Activated CD8-positive, alpha-beta T cell treated with anti-CD3 and anti-CD28 coated beads for 36 hours (primary cell): ENCODE measurements around the gene NAT9. TPM values are rescaled to one million over a fixed set of nuclear protein-coding genes. Genes with fewer than 3 reads are reported as not detected.

Experiments used
- ATAC-seq: fragments of 200-7000 bp; cut with Tn5 transposase; one replicate; pipeline ENCODE4 v1.10.0; 2021; ENCODE audit warnings: mild to moderate bottlenecking, moderate library complexity
- CTCF ChIA-PET: fragments of 350-600 bp; sonication (Branson Sonifier 250); formaldehyde crosslinking; loops from one replicate; lab custom pipeline; 2021; ENCODE audit warnings: antibody characterized with exemption; lab: Charles Lee
- POLR2A ChIA-PET: fragments of 350-600 bp; sonication (Branson Sonifier 250); formaldehyde crosslinking; loops from one replicate; lab custom pipeline; 2021; ENCODE audit warnings: antibody characterized with exemption; lab: Charles Lee
- DNase-seq: peaks from one replicate; pipeline ENCODE4 v3.0.0-alpha.2; 2020
- H3K27ac Mint-ChIP-seq: one replicate; pipeline ENCODE4 v1.8.0; 2021; ENCODE audit warnings: mild to moderate bottlenecking, mixed read lengths
- H3K27me3 Mint-ChIP-seq: one replicate; pipeline ENCODE4 v1.8.0; 2021; ENCODE audit warnings: mixed read lengths
- H3K36me3 Mint-ChIP-seq: one replicate; pipeline ENCODE4 v1.8.0; 2021; ENCODE audit warnings: low read depth, mixed read lengths
- H3K4me1 Mint-ChIP-seq: one replicate; pipeline ENCODE4 v1.8.0; 2021; ENCODE audit warnings: low read depth, mixed read lengths
- H3K4me3 Mint-ChIP-seq: one replicate; pipeline ENCODE4 v1.8.0; 2021; ENCODE audit warnings: mild to moderate bottlenecking, moderate library complexity, mixed read lengths
- H3K9me3 Mint-ChIP-seq: one replicate; pipeline ENCODE4 v1.8.0; 2021; ENCODE audit warnings: mixed read lengths
- CTCF ChIP-seq: fragments of 200-600 bp; IDR thresholded peaks from one replicate; pipeline ENCODE4 v1.8.0; 2022; ENCODE audit warnings: antibody characterized with exemption, mild to moderate bottlenecking
- intact Hi-C: fragments of 100-400 bp; cut with micrococcal nuclease; formaldehyde crosslinking; loops from one replicate; pipeline ENCODE4 v1.10.0; 2022
- total RNA-seq, 2 experiments: library from RNA; stranded (reverse); gene quantifications; one replicate each; pipeline ENCODE4 v1.2.3, GENCODE V29; 2021

NAT9 gene, protein sequence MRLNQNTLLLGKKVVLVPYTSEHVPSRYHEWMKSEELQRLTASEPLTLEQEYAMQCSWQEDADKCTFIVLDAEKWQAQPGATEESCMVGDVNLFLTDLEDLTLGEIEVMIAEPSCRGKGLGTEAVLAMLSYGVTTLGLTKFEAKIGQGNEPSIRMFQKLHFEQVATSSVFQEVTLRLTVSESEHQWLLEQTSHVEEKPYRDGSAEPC
- total RNA-seq: 10 to 100 TPM; 35.5 to 42.4 TPM

DNA sequence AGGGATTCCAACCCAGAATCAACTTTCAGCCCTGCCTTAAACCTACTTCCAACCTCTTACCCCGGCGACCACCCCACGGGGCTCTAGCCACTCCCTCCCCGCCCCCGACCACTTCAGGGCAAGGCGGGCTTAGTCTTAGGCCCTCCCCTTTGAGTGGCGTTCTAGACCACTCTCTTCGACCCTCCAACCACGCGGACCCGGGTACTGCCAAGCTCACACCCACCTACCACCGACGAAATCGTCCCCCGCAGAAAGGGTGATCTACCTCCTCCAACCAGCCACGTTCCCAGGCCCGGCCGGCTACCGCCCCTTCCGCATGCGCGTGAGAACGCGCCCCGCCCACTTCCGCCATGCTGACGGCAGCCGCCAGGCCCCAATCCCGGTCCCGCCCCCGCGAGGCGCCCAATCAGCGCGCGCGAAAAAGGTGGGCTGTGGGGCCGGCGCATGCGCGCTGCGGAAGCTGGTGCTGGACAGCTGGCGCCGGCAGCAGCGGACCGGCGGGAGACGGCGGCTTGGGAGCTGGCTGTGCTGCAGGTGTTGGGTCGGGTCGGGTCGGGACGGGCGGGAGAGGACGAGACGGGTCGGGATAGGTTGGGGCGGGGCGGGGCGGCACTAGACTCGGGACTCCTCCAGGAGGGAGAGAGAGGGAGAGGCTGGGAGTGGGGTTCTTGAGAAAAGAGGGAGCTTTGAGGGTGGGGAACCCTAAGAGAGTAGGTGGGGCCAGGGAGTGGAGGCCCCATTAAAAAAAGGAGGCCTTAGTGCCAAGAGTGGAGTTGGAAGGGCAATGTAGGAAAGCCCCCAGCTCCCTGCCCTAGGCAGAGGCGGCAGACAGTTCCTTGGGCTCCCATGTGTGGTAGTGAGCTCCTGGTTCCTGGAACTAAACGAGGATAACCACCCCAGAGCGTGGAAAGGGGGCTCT is at the start of gene NAT9:
Gene NAT9, minus strand, starts transcription at position 302 of the 919 bp plus-strand sequence. CDS start 647 bp downstream, outside the sequence.
- ATAC-seq: peak; percentile 75
- H3K36me3 Mint-ChIP-seq: peaks cover 35% of the 10 kb centered on the region
- TF ChIP-seq CTCF: no peak
- H3K9me3 Mint-ChIP-seq: no peaks in the 10 kb centered on the region
- peak within 1 kb of the TSS; percentile 96 for H3K27ac Mint-ChIP-seq
- ChIA-PET POLR2A (interaction anchor here (0.8 to 2.9 kb wide), 9 partner anchors 12 to 38 kb away, joined by 3 to 18 read pairs (median 6); no protein-coding TSS in a partner anchor), CTCF (interaction anchor here (0.9 to 8.9 kb wide), 12 partner anchors 10 to 119 kb away, joined by 3 to 110 read pairs (median 8); no protein-coding TSS in a partner anchor)
- H3K27me3 Mint-ChIP-seq: no peaks in the 10 kb centered on the region
- DNase-seq: peak; percentile 98
- peak within 1 kb of the TSS; percentile 100 for H3K4me3 Mint-ChIP-seq
- H3K4me1 Mint-ChIP-seq: peaks cover 57% of the 10 kb centered on the region
- intact Hi-C loops: no loop called here

DNA sequence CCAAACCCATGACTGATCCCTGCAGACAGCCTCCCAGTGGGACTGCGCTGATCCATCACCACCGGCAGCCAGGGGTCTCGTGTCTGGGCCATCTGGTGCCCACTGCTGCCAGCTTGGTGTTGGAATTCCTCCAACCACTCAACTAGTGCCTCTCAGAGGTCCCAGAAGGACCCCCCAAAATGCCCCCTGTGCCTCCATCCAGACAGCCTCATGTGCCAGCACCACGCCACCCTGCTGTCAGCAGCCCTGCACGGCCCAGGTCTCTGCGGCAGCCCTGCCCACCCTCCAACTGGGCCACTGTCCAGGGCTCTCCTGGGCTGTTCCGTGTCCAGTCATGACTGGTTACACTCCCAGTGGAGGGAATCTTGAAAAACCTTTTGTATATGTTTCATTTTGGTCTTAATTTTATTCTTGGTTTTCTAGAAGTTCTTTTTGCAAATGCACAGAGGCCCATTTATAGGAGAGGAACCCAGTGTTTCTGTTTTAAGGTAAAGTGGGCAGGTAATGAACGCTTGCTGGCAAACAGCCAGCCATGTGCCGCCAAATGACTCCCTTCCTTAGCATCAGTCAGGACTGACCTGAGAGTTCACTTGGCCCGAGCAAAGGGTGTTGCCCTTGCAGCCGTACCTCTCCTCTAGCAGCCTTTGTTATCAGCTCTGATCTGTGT is 48.9 kb upstream of the NAT9 start:
- POLR2A ChIA-PET: no interaction called here
- TF ChIP-seq CTCF: no peak

DNA sequence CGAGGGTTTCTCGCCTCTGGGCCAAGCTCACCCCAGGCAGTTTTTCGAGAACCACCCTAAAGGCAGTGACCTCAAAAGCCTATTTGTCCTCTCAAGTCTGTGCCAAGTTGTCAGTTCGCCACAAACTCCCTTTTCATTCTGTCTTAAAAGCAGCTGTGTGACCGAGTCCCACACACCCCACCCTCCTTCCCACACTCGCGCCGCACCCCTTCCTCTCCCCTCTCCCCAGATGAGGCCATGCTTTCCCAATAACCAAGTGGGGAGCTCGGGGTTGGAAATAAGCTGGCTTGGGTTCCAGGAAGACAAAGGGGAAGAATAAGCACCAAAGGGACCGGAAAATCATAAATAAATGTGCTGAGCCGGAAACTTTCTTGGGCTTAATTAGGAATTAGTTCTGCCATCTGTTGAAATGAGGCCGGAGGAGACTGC is 46.8 kb upstream of the NAT9 start:
- intact Hi-C loops: no loop called here
- Mint-ChIP-seq H3K9me3 (no peaks in the 10 kb centered on the region), H3K27me3 (no peaks in the 10 kb centered on the region), H3K4me1 (no peaks in the 10 kb centered on the region), H3K27ac (no peak overlapping the region), H3K4me3 (no peak overlapping the region), H3K36me3 (peaks cover 4% of the 10 kb centered on the region)
- TF ChIP-seq CTCF: no peak
- POLR2A ChIA-PET: no interaction called here
- CTCF ChIA-PET: no interaction called here
- ATAC-seq: no peak
- no peak for DNase-seq

More for the DNA sequence above, 48.9 kb upstream of the NAT9 start:
- Mint-ChIP-seq H3K9me3 (no peaks in the 10 kb centered on the region), H3K27me3 (no peaks in the 10 kb centered on the region), H3K4me1 (no peaks in the 10 kb centered on the region), H3K36me3 (no peaks in the 10 kb centered on the region), H3K27ac (no peak overlapping the region), H3K4me3 (no peak overlapping the region)
- intact Hi-C loops: no loop called here
- ATAC-seq: no peak
- CTCF ChIA-PET: no interaction called here
- DNase-seq: no peak

DNA sequence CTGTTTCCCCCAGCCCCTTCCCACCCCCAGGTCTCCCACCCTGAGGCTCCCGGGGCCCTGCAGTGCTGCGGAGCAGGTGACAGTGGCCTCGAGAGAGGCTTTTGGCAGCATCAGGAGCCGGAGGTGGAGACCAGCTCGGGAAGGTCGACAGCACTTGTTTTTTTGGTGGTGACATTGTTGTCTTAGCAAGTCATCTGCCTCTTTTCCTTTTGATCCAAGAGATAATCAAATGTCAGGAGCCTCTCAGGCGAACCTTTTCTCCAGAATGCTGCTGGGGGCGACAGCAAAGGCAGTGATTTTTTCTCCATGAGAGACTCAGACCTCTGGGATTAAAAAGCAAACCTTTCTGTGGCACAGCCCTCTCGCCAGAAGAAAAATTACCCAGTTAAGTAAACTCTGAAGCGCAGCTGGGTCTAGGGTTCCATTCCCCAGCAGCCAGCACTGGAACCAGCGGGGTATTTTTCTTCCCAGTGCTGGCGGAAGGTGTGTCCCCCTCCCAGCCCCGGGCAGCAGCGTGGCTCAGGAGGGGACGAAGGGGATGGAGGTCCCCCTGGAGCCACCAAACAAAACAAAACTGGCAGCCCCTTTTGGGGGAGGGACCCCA is 46.3 kb upstream of the NAT9 start:
- Mint-ChIP-seq H3K36me3 (peaks cover 4% of the 10 kb centered on the region), H3K27me3 (no peaks in the 10 kb centered on the region), H3K9me3 (no peaks in the 10 kb centered on the region), H3K4me1 (no peaks in the 10 kb centered on the region), H3K27ac (no peak overlapping the region), H3K4me3 (no peak overlapping the region)
- intact Hi-C loops: no loop called here
- DNase-seq (no peak), ATAC-seq (no peak)
- ChIA-PET POLR2A (no interaction called here), CTCF (no interaction called here)
- no peak for TF ChIP-seq CTCF
